ENCODE data around the gene ZBTB9. TPM values are rescaled to one million over a fixed set of nuclear protein-coding genes. Genes with fewer than 3 reads are reported as not detected.

ZBTB9 gene
- total RNA-seq, 1 experiment from 2014 or later, result 14.2 TPM

DNA sequence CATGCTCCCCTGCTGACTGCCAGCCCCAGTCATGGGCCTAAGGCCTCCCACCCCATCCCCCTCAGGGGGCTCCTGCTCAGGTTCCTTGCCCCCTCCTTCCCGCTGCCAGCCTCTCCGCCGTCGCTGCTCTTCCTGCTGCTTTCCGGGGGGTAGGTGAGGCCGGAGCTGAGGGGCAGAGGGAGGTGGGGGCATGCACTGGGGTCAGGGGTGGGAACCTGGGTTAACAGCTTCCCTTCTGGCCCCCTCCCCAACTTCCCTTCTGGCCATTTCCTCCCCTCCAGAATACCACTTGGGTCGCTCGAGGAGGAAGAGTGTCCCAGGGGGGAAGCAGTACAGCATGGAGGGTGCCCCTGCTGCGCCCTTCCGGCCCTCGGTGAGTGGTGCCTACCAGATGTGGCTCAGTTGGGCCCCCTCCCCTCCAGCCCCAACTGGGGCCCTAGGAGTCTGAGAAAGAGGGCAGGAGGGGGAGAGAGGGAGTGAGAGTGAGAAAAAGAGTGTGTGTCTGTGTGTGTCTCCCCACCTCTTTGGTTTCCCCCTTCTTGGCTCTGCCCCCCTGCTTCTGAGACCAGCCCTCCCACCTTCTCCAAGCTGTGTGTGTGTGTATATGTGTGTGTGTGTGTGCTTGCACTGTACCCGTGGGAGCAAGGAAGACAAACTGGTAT lies 22.4 kb upstream of the ZBTB9 start:
- no peak for DNase-seq (ENCODE audit: low read depth, low spot score)
- no peak for ATAC-seq
- POLR2A ChIA-PET, result interaction anchor here (1.5 kb wide), 1 partner anchor 162 kb away, joined by 4 read pairs; no protein-coding TSS in a partner anchor
- no peaks in the 10 kb centered on the region for H3K9me2 ChIP-seq (ENCODE audit: insufficient read depth)
- H2AFZ ChIP-seq (ENCODE audit: low read depth, low read length, poor library complexity, severe bottlenecking), result no peak overlapping the region
- intact Hi-C loops (cut with micrococcal nuclease), result no loop called here
- H3K27me3 ChIP-seq (ENCODE audit: insufficient read depth, low read length), result no peaks in the 10 kb centered on the region
- H3K9me3 ChIP-seq (ENCODE audit: control insufficient read depth in 1 of 2, insufficient read depth in 1 of 2, low read depth in 1 of 2, low read length in 2 of 2), result no peaks in the 10 kb centered on the region
- BruUV-seq (replicated peaks), result no TSS peak
- CTCF ChIA-PET, result no interaction called here
- no peak overlapping the region; the same call in 1 of the 2 replicates for H3K27ac ChIP-seq (ENCODE audit: low read depth, low read length)
- H3K4me3 ChIP-seq (replicated peaks in 1 of 2; ENCODE audit: low read depth in 1 of 2, low read length in 2 of 2), result no peak overlapping the region
- peaks cover 28 to 62% of the 10 kb centered on the region in 2 experiments for H3K4me1 ChIP-seq (ENCODE audit: control insufficient read depth in 1 of 2, insufficient read depth in 2 of 2, low read length in 2 of 2)
- no peaks in the 10 kb centered on the region for H3K79me2 ChIP-seq (ENCODE audit: insufficient read depth, low read length)
- no peaks in the 10 kb centered on the region for H4K20me1 ChIP-seq (ENCODE audit: insufficient read depth)
- no peak for TF ChIP-seq POLR2A (IDR thresholded peaks at IDR 0.05; ENCODE audit: borderline replicate concordance, extremely low read depth, insufficient read depth, insufficient read length)
- TF ChIP-seq ELF1 (IDR thresholded peaks at IDR 0.05; ENCODE audit: borderline replicate concordance, low read depth), result no peak
- TF ChIP-seq, protein P1, sequence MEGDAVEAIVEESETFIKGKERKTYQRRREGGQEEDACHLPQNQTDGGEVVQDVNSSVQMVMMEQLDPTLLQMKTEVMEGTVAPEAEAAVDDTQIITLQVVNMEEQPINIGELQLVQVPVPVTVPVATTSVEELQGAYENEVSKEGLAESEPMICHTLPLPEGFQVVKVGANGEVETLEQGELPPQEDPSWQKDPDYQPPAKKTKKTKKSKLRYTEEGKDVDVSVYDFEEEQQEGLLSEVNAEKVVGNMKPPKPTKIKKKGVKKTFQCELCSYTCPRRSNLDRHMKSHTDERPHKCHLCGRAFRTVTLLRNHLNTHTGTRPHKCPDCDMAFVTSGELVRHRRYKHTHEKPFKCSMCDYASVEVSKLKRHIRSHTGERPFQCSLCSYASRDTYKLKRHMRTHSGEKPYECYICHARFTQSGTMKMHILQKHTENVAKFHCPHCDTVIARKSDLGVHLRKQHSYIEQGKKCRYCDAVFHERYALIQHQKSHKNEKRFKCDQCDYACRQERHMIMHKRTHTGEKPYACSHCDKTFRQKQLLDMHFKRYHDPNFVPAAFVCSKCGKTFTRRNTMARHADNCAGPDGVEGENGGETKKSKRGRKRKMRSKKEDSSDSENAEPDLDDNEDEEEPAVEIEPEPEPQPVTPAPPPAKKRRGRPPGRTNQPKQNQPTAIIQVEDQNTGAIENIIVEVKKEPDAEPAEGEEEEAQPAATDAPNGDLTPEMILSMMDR (IDR thresholded peaks at IDR 0.05 in 2 of 3, conservative IDR thresholded peaks at IDR 0.05 in 1 of 3; ENCODE audit: borderline replicate concordance in 1 of 3, insufficient read depth in 1 of 3, low read depth in 2 of 3, low read length in 2 of 3), result no peak
- TF ChIP-seq SP1 (IDR thresholded peaks at IDR 0.05; ENCODE audit: low read depth), result no peak
- TF ChIP-seq, protein P2, sequence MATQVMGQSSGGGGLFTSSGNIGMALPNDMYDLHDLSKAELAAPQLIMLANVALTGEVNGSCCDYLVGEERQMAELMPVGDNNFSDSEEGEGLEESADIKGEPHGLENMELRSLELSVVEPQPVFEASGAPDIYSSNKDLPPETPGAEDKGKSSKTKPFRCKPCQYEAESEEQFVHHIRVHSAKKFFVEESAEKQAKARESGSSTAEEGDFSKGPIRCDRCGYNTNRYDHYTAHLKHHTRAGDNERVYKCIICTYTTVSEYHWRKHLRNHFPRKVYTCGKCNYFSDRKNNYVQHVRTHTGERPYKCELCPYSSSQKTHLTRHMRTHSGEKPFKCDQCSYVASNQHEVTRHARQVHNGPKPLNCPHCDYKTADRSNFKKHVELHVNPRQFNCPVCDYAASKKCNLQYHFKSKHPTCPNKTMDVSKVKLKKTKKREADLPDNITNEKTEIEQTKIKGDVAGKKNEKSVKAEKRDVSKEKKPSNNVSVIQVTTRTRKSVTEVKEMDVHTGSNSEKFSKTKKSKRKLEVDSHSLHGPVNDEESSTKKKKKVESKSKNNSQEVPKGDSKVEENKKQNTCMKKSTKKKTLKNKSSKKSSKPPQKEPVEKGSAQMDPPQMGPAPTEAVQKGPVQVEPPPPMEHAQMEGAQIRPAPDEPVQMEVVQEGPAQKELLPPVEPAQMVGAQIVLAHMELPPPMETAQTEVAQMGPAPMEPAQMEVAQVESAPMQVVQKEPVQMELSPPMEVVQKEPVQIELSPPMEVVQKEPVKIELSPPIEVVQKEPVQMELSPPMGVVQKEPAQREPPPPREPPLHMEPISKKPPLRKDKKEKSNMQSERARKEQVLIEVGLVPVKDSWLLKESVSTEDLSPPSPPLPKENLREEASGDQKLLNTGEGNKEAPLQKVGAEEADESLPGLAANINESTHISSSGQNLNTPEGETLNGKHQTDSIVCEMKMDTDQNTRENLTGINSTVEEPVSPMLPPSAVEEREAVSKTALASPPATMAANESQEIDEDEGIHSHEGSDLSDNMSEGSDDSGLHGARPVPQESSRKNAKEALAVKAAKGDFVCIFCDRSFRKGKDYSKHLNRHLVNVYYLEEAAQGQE (IDR thresholded peaks at IDR 0.05; ENCODE audit: low read depth), result no peak
- TF ChIP-seq ZFX (IDR thresholded peaks at IDR 0.05), result no peak
- TF ChIP-seq POLR2AphosphoS5 (IDR thresholded peaks at IDR 0.05; ENCODE audit: low read depth, low read length), result no peak
- no peak for TF ChIP-seq TCF7L2 (IDR thresholded peaks at IDR 0.05; ENCODE audit: borderline replicate concordance, extremely low read depth, insufficient read depth, insufficient read length)
- TF ChIP-seq ZNF274 (IDR thresholded peaks at IDR 0.05; ENCODE audit: low read depth, low read length), result no peak
- TF ChIP-seq YY1 (IDR thresholded peaks at IDR 0.05; ENCODE audit: extremely low read depth, insufficient replicate concordance, low read depth, low read length), result no peak
- no peak for TF ChIP-seq JUND (IDR thresholded peaks at IDR 0.05)
- TF ChIP-seq, protein P3, sequence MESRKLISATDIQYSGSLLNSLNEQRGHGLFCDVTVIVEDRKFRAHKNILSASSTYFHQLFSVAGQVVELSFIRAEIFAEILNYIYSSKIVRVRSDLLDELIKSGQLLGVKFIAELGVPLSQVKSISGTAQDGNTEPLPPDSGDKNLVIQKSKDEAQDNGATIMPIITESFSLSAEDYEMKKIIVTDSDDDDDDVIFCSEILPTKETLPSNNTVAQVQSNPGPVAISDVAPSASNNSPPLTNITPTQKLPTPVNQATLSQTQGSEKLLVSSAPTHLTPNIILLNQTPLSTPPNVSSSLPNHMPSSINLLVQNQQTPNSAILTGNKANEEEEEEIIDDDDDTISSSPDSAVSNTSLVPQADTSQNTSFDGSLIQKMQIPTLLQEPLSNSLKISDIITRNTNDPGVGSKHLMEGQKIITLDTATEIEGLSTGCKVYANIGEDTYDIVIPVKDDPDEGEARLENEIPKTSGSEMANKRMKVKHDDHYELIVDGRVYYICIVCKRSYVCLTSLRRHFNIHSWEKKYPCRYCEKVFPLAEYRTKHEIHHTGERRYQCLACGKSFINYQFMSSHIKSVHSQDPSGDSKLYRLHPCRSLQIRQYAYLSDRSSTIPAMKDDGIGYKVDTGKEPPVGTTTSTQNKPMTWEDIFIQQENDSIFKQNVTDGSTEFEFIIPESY (IDR thresholded peaks at IDR 0.05; ENCODE audit: extremely low read depth, insufficient replicate concordance, low read length), result no peak
- TF ChIP-seq EZH2phosphoT487 (IDR thresholded peaks at IDR 0.05; ENCODE audit: borderline replicate concordance), result no peak
- H3K9ac ChIP-seq (ENCODE audit: low read length), result peak overlapping the region; percentile 26; the same call in 1 of the 2 replicates
- peak overlapping the region; percentile 75 for H3K4me2 ChIP-seq (ENCODE audit: low read length)
- RAD21 ChIA-PET (ENCODE audit: low non-redundant PET in 1 of 2, low total read pairs in 2 of 2, uncharacterized antibody in 2 of 2, unreplicated experiment in 2 of 2), result no interaction called here
- peaks cover 0 to 4% of the 10 kb centered on the region in 2 experiments; a peak in 2 of 4 replicates for H3K36me3 ChIP-seq (ENCODE audit: control insufficient read depth in 1 of 2, insufficient read depth in 2 of 2, low read length in 2 of 2)

All from HCT116 (cell line).